Measurements from ENCODE around the gene MRI1. TPM values are rescaled to one million over a fixed set of nuclear protein-coding genes. Genes with fewer than 3 reads are reported as not detected.
"Not testable (repeated sequence)": the region's sequence is repeated elsewhere in the genome, so short reads cannot be mapped to it uniquely, and the experiment has no call there.

Gene MRI1
- total and polyA plus RNA-seq, 4 donors = 16.3 to 50.0 (median 17.7) TPM

- 26% methylated on average over 17 of the region's 17 CpGs for WGBS
Measured at GRCh38 chr19:13784731-13785452, 20.6 kb downstream of the MRI1 start.

GRCh38 chr19:13788991-13789390, 24.7 kb downstream of the MRI1 start:
- H3K4me3 ChIP-seq (ENCODE audit: low read depth in 1 of 3, low read length in 3 of 3) = no peak overlapping the region
- H3K36me3 ChIP-seq (ENCODE audit: control insufficient read depth in 4 of 4, insufficient read depth in 3 of 4, low read depth in 1 of 4, low read length in 3 of 4) = no peaks in the 10 kb centered on the region
- DNase-seq (ENCODE audit: low spot score) = no peak
- no peaks in the 10 kb centered on the region for H3K9me3 ChIP-seq (ENCODE audit: control insufficient read depth in 4 of 4, low read length in 3 of 4)
- TF ChIP-seq CTCF (IDR thresholded peaks at IDR 0.05; ENCODE audit: low read depth, low read length, missing input control) (no peak), HNF4A (conservative IDR thresholded peaks at IDR 0.05) (no peak)
- TF ChIP-seq, protein P1, sequence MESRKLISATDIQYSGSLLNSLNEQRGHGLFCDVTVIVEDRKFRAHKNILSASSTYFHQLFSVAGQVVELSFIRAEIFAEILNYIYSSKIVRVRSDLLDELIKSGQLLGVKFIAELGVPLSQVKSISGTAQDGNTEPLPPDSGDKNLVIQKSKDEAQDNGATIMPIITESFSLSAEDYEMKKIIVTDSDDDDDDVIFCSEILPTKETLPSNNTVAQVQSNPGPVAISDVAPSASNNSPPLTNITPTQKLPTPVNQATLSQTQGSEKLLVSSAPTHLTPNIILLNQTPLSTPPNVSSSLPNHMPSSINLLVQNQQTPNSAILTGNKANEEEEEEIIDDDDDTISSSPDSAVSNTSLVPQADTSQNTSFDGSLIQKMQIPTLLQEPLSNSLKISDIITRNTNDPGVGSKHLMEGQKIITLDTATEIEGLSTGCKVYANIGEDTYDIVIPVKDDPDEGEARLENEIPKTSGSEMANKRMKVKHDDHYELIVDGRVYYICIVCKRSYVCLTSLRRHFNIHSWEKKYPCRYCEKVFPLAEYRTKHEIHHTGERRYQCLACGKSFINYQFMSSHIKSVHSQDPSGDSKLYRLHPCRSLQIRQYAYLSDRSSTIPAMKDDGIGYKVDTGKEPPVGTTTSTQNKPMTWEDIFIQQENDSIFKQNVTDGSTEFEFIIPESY (IDR thresholded peaks at IDR 0.05) = no peak
- H3K9ac ChIP-seq (ENCODE audit: low read depth in 1 of 2, low read length in 2 of 2) = no peak overlapping the region
- H3K27ac ChIP-seq (ENCODE audit: low read depth in 1 of 2, low read length in 2 of 2) = no peak overlapping the region
- peaks cover 0 to 5% (median 2%) of the 10 kb centered on the region in 4 donors for H3K4me1 ChIP-seq (ENCODE audit: control insufficient read depth in 4 of 4, insufficient read depth in 4 of 4, low read length in 3 of 4)
- 56% methylated on average over 8 of the region's 8 CpGs for WGBS
- no peaks in the 10 kb centered on the region for H3K27me3 ChIP-seq (ENCODE audit: control insufficient read depth in 4 of 4, insufficient read depth in 4 of 4, low read length in 3 of 4)

More at GRCh38 chr19:13784731-13785452, 20.6 kb downstream of the MRI1 start:
- Histone ChIP-seq H3K27ac (ENCODE audit: low read depth in 1 of 2, low read length in 2 of 2) (no peak overlapping the region), H3K36me3 (ENCODE audit: control insufficient read depth in 4 of 4, insufficient read depth in 3 of 4, low read depth in 1 of 4, low read length in 3 of 4) (no peaks in the 10 kb centered on the region), H3K9me3 (ENCODE audit: control insufficient read depth in 4 of 4, low read length in 3 of 4) (no peaks in the 10 kb centered on the region), H3K9ac (ENCODE audit: low read depth in 1 of 2, low read length in 2 of 2) (peak overlapping the region in 1 of 2 donors; percentile 13), H3K4me1 (ENCODE audit: control insufficient read depth in 4 of 4, insufficient read depth in 4 of 4, low read length in 3 of 4) (peaks cover 0 to 5% (median 2%) of the 10 kb centered on the region in 4 donors), H3K4me3 (ENCODE audit: low read depth in 1 of 3, low read length in 3 of 3) (no peak overlapping the region), H3K27me3 (ENCODE audit: control insufficient read depth in 4 of 4, insufficient read depth in 4 of 4, low read length in 3 of 4) (no peaks in the 10 kb centered on the region)
- peak; percentile 64 for DNase-seq (ENCODE audit: low spot score)
- TF ChIP-seq CTCF (IDR thresholded peaks at IDR 0.05; ENCODE audit: low read depth, low read length, missing input control) = peak; percentile 51
- no peak for TF ChIP-seq GABPA (IDR thresholded peaks at IDR 0.05 in 1 of 2, conservative IDR thresholded peaks at IDR 0.05 in 1 of 2)
- TF ChIP-seq RAD21 (IDR thresholded peaks at IDR 0.05) = peak; percentile 72 to 84
- TF ChIP-seq TAF1 (conservative IDR thresholded peaks at IDR 0.05) = no peak
- no peak for TF ChIP-seq HNF4G (IDR thresholded peaks at IDR 0.05)
- TF ChIP-seq, protein P2, sequence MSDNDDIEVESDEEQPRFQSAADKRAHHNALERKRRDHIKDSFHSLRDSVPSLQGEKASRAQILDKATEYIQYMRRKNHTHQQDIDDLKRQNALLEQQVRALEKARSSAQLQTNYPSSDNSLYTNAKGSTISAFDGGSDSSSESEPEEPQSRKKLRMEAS (IDR thresholded peaks at IDR 0.05) = no peak

DNA sequence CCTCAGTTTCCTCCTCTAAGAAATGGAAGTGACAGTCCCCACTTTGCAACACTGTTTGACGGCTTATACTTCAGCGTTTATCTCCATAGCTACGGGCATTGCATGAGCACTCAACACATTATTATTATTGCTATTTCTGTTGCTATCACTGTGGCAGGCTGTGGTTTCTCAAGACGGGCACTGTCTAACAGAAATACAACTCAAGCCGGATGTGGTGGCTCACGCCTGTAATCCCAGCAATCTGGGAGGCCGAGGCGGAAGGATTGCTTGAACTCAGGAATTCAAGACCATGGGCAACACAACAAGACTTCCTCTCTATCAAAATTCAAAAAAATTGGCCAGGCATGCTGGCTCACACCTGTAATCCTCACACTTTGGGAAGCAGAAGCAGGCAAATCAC, 26.0 kb downstream of the MRI1 start:
- no peak for DNase-seq (ENCODE audit: low spot score)
- H3K9ac ChIP-seq (ENCODE audit: low read depth in 1 of 2, low read length in 2 of 2) = no peak overlapping the region
- no peak overlapping the region for H3K27ac ChIP-seq (ENCODE audit: low read depth in 1 of 2, low read length in 2 of 2)
- TF ChIP-seq HNF4A (conservative IDR thresholded peaks at IDR 0.05) = no peak
- no peak for TF ChIP-seq HNF4G (IDR thresholded peaks at IDR 0.05)
- no peak for TF ChIP-seq GABPA (IDR thresholded peaks at IDR 0.05 in 1 of 2, conservative IDR thresholded peaks at IDR 0.05 in 1 of 2)
- TF ChIP-seq EGR1 (IDR thresholded peaks at IDR 0.05; ENCODE audit: low read depth in 2 of 2) = no peak
- no peaks in the 10 kb centered on the region for H3K36me3 ChIP-seq (ENCODE audit: control insufficient read depth in 4 of 4, insufficient read depth in 3 of 4, low read depth in 1 of 4, low read length in 3 of 4)
- H3K4me3 ChIP-seq (ENCODE audit: low read depth in 1 of 3, low read length in 3 of 3) = no peak overlapping the region
- peaks cover 0 to 6% (median 2%) of the 10 kb centered on the region in 4 donors for H3K4me1 ChIP-seq (ENCODE audit: control insufficient read depth in 4 of 4, insufficient read depth in 4 of 4, low read length in 3 of 4)
- no peaks in the 10 kb centered on the region for H3K27me3 ChIP-seq (ENCODE audit: control insufficient read depth in 4 of 4, insufficient read depth in 4 of 4, low read length in 3 of 4)
- H3K9me3 ChIP-seq (ENCODE audit: control insufficient read depth in 4 of 4, low read length in 3 of 4) = no peaks in the 10 kb centered on the region
- 79% methylated on average over 8 of the region's 8 CpGs for WGBS

DNA sequence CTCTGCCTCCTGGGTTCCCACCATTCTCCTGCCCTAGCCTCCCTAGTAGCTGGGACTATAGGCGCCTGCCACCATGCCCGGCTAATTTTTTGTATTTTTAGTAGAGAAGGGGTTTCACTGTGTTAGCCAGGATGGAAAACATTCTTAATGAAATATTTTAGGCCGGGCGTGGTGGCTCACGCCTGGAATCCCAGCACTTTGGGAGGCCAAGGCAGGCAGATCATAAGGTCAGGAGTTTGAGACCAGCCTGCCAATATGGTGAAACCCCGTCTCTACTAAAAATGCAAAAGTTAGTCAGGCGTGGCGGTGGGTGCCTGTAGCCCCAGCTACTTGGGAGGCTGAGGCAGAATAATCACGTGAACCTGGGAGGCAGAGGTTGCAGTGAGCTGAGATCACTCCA, 29.0 kb downstream of the MRI1 start:
- not testable (repeated sequence) for H3K9ac ChIP-seq (ENCODE audit: low read depth in 1 of 2, low read length in 2 of 2); H3K27ac ChIP-seq (ENCODE audit: low read depth in 1 of 2, low read length in 2 of 2); DNase-seq (ENCODE audit: low spot score); H3K27me3 ChIP-seq (ENCODE audit: control insufficient read depth in 4 of 4, insufficient read depth in 4 of 4, low read length in 3 of 4); H3K9me3 ChIP-seq (ENCODE audit: control insufficient read depth in 4 of 4, low read length in 3 of 4); H3K36me3 ChIP-seq (ENCODE audit: control insufficient read depth in 4 of 4, insufficient read depth in 3 of 4, low read depth in 1 of 4, low read length in 3 of 4); H3K4me3 ChIP-seq (ENCODE audit: low read depth in 1 of 3, low read length in 3 of 3)
- 92% methylated on average over 9 of the region's 9 CpGs for WGBS
- H3K4me1 ChIP-seq (ENCODE audit: control insufficient read depth in 4 of 4, insufficient read depth in 4 of 4, low read length in 3 of 4) = peaks cover 0 to 14% (median 9%) of the 10 kb centered on the region in 4 donors

Data from liver (tissue), 9 donors.